ENCODE data around the gene GLT6D1.

Gene GLT6D1

GRCh38 chr9:135624282-135624681, 15.1 kb downstream of the GLT6D1 start:
- DNase-seq (ENCODE audit: low read depth in 3 of 3, low spot score in 1 of 3), result no peak

- no peak for DNase-seq (ENCODE audit: low read depth in 3 of 3, low spot score in 1 of 3)
These were observed 16.8 kb downstream of the GLT6D1 start for GRCh38 chr9:135622415-135623020.

- DNase-seq (ENCODE audit: low read depth in 3 of 3, low spot score in 1 of 3), result no peak
These were observed 18.8 kb downstream of the GLT6D1 start for GRCh38 chr9:135620558-135620957.

GRCh38 chr9:135619599-135619886, 19.8 kb downstream of the GLT6D1 start:
- DNase-seq (ENCODE audit: low read depth in 3 of 3, low spot score in 1 of 3), result no peak

- no peak for DNase-seq (ENCODE audit: low read depth in 3 of 3, low spot score in 1 of 3)
These were observed 20.3 kb downstream of the GLT6D1 start for GRCh38 chr9:135618866-135619598.

GRCh38 chr9:135617991-135618411, 21.3 kb downstream of the GLT6D1 start:
- no peak for DNase-seq (ENCODE audit: low read depth in 3 of 3, low spot score in 1 of 3)

- no peak for DNase-seq (ENCODE audit: low read depth in 3 of 3, low spot score in 1 of 3)
These were observed 21.8 kb downstream of the GLT6D1 start for GRCh38 chr9:135617538-135617900.

GRCh38 chr9:135616619-135617537, 22.5 kb downstream of the GLT6D1 start:
- no peak for DNase-seq (ENCODE audit: low read depth in 3 of 3, low spot score in 1 of 3)

- no peak for DNase-seq (ENCODE audit: low read depth in 3 of 3, low spot score in 1 of 3)
These were observed 23.4 kb downstream of the GLT6D1 start for GRCh38 chr9:135615666-135616618.

GRCh38 chr9:135614821-135615665, 24.3 kb downstream of the GLT6D1 start:
- no peak for DNase-seq (ENCODE audit: low read depth in 3 of 3, low spot score in 1 of 3)

GRCh38 chr9:135613946-135614805, 25.2 kb downstream of the GLT6D1 start:
- DNase-seq (ENCODE audit: low read depth in 3 of 3, low spot score in 1 of 3), result no peak

GRCh38 chr9:135612981-135613910, 26.1 kb downstream of the GLT6D1 start:
- DNase-seq (ENCODE audit: low read depth in 3 of 3, low spot score in 1 of 3), result no peak

GRCh38 chr9:135612437-135612836, 26.9 kb downstream of the GLT6D1 start:
- DNase-seq (ENCODE audit: low read depth in 3 of 3, low spot score in 1 of 3), result no peak

GRCh38 chr9:135611875-135612209, 27.5 kb downstream of the GLT6D1 start:
- DNase-seq (ENCODE audit: low read depth in 3 of 3, low spot score in 1 of 3), result no peak

- DNase-seq (ENCODE audit: low read depth in 3 of 3, low spot score in 1 of 3), result no peak
These were observed 28.0 kb downstream of the GLT6D1 start for GRCh38 chr9:135611142-135611874.

- no peak for DNase-seq (ENCODE audit: low read depth in 3 of 3, low spot score in 1 of 3)
These were observed 28.8 kb downstream of the GLT6D1 start for GRCh38 chr9:135610290-135611141.

Measured in stimulated activated CD4-positive, alpha-beta T cell treated with anti-CD3 and anti-CD28 coated beads, TNF-alpha, amount 100 ng/mL, for 1 hour (primary cell).